ENCODE results near the gene CCDC192.
A peak's percentile ranks its signal among the peaks of the same experiment; 100 is the strongest.

The CCDC192 gene

GRCh38 chr5:127860291-127860690, 157.1 kb downstream of the CCDC192 start (continued):
- TF ChIP-seq, protein P1, sequence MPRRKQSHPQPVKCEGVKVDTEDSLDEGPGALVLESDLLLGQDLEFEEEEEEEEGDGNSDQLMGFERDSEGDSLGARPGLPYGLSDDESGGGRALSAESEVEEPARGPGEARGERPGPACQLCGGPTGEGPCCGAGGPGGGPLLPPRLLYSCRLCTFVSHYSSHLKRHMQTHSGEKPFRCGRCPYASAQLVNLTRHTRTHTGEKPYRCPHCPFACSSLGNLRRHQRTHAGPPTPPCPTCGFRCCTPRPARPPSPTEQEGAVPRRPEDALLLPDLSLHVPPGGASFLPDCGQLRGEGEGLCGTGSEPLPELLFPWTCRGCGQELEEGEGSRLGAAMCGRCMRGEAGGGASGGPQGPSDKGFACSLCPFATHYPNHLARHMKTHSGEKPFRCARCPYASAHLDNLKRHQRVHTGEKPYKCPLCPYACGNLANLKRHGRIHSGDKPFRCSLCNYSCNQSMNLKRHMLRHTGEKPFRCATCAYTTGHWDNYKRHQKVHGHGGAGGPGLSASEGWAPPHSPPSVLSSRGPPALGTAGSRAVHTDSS (tag by site-specific recombination; IDR thresholded peaks at IDR 0.05) = no peak
- no peak for TF ChIP-seq REPIN1 (tag by site-specific recombination; IDR thresholded peaks at IDR 0.05; ENCODE audit: low read depth)

GRCh38 chr5:127863161-127863560, 160.0 kb downstream of the CCDC192 start:
- H3K4me3 ChIP-seq (ENCODE audit: low read depth, low read length) = no peak overlapping the region
- TF ChIP-seq ZNF664 (tag by site-specific recombination; IDR thresholded peaks at IDR 0.05) (peak; percentile 37; the same call in 1 of the 2 replicates), REST (tag by site-specific recombination; IDR thresholded peaks at IDR 0.05) (no peak), YY1 (tag by site-specific recombination; IDR thresholded peaks at IDR 0.05) (no peak)
- CTCF ChIA-PET = interaction anchor here (0.7 to 1.3 kb wide), 2 partner anchors 15 to 373 kb away, joined by 3 to 5 read pairs; no protein-coding TSS in a partner anchor
- H3K27ac ChIP-seq (ENCODE audit: extremely low read depth, low read depth, low read length) = no peak overlapping the region
- peaks cover 4% of the 10 kb centered on the region for H3K4me1 ChIP-seq (ENCODE audit: control insufficient read depth, insufficient read depth, low read length)
- H3K36me3 ChIP-seq (ENCODE audit: control insufficient read depth in 2 of 2, insufficient read depth in 1 of 2, low read length in 2 of 2) = no peaks in the 10 kb centered on the region
- POLR2A ChIA-PET = no interaction called here
- no peaks in the 10 kb centered on the region; the same call in 1 of the 2 replicates for H3K9me3 ChIP-seq (ENCODE audit: control insufficient read depth, insufficient read depth, low read depth, low read length)

- TF ChIP-seq GLIS1 (tag by site-specific recombination; IDR thresholded peaks at IDR 0.05) = no peak
- TF ChIP-seq WT1 (tag by site-specific recombination; IDR thresholded peaks at IDR 0.05) = no peak
- TF ChIP-seq, protein P2, sequence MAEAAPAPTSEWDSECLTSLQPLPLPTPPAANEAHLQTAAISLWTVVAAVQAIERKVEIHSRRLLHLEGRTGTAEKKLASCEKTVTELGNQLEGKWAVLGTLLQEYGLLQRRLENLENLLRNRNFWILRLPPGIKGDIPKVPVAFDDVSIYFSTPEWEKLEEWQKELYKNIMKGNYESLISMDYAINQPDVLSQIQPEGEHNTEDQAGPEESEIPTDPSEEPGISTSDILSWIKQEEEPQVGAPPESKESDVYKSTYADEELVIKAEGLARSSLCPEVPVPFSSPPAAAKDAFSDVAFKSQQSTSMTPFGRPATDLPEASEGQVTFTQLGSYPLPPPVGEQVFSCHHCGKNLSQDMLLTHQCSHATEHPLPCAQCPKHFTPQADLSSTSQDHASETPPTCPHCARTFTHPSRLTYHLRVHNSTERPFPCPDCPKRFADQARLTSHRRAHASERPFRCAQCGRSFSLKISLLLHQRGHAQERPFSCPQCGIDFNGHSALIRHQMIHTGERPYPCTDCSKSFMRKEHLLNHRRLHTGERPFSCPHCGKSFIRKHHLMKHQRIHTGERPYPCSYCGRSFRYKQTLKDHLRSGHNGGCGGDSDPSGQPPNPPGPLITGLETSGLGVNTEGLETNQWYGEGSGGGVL (tag by site-specific recombination; IDR thresholded peaks at IDR 0.05) = no peak
- no peak for TF ChIP-seq TCF7L2 (IDR thresholded peaks at IDR 0.05; ENCODE audit: borderline replicate concordance, low read depth, low read length)
- no peak for TF ChIP-seq ZFP69B (tag by site-specific recombination; IDR thresholded peaks at IDR 0.05)
- TF ChIP-seq TRIM28 (IDR thresholded peaks at IDR 0.05; ENCODE audit: borderline replicate concordance, low read length) = no peak
- TF ChIP-seq ZBTB48 (tag by site-specific recombination; IDR thresholded peaks at IDR 0.05) = no peak
- no peaks in the 10 kb centered on the region for H3K36me3 ChIP-seq (ENCODE audit: control insufficient read depth in 2 of 2, insufficient read depth in 1 of 2, low read length in 2 of 2)
- POLR2A ChIA-PET = no interaction called here
- no peak overlapping the region for H3K27ac ChIP-seq (ENCODE audit: extremely low read depth, low read depth, low read length)
- peaks cover 4% of the 10 kb centered on the region for H3K4me1 ChIP-seq (ENCODE audit: control insufficient read depth, insufficient read depth, low read length)
- CTCF ChIA-PET = no interaction called here
- no peaks in the 10 kb centered on the region; the same call in 1 of the 2 replicates for H3K9me3 ChIP-seq (ENCODE audit: control insufficient read depth, insufficient read depth, low read depth, low read length)
- no peak overlapping the region for H3K4me3 ChIP-seq (ENCODE audit: low read depth, low read length)
These were observed 160.6 kb downstream of the CCDC192 start for GRCh38 chr5:127863610-127864395.

DNA sequence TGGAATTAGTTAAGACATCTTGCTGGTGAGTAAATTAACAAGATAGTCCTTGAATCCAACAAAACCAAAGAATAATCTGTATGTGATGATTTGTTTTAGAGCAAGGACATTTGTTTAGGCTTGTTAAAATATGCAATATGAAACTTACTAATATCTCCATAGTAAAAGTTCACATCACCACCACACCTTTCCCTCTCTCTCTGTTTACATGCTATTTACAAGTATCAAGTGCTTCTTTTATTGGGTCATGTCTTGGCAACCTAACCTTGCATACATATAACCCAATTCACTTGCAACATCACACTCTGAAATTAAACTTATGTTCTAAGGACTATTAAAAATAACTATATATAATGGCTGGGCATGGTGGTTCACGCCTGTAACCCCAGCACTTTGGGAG, 161.3 kb downstream of the CCDC192 start:
- no peak overlapping the region for H3K4me3 ChIP-seq (ENCODE audit: low read depth, low read length)
- no peaks in the 10 kb centered on the region; the same call in 1 of the 2 replicates for H3K9me3 ChIP-seq (ENCODE audit: control insufficient read depth, insufficient read depth, low read depth, low read length)
- no peaks in the 10 kb centered on the region for H3K36me3 ChIP-seq (ENCODE audit: control insufficient read depth in 2 of 2, insufficient read depth in 1 of 2, low read length in 2 of 2)
- H3K27ac ChIP-seq (ENCODE audit: extremely low read depth, low read depth, low read length) = no peak overlapping the region
- POLR2A ChIA-PET = no interaction called here
- CTCF ChIA-PET = interaction anchor here (4.1 kb wide), 1 partner anchor 12 kb away, joined by 30 read pairs; no protein-coding TSS in a partner anchor
- H3K4me1 ChIP-seq (ENCODE audit: control insufficient read depth, insufficient read depth, low read length) = peaks cover 4% of the 10 kb centered on the region
- TF ChIP-seq ZNF521 (tag by site-specific recombination; IDR thresholded peaks at IDR 0.05) (no peak), YY1 (tag by site-specific recombination; IDR thresholded peaks at IDR 0.05) (no peak), ZNF449 (tag by site-specific recombination; IDR thresholded peaks at IDR 0.05) (no peak), ZNF792 (tag by site-specific recombination; IDR thresholded peaks at IDR 0.05) (no peak)
- TF ChIP-seq, protein P3, sequence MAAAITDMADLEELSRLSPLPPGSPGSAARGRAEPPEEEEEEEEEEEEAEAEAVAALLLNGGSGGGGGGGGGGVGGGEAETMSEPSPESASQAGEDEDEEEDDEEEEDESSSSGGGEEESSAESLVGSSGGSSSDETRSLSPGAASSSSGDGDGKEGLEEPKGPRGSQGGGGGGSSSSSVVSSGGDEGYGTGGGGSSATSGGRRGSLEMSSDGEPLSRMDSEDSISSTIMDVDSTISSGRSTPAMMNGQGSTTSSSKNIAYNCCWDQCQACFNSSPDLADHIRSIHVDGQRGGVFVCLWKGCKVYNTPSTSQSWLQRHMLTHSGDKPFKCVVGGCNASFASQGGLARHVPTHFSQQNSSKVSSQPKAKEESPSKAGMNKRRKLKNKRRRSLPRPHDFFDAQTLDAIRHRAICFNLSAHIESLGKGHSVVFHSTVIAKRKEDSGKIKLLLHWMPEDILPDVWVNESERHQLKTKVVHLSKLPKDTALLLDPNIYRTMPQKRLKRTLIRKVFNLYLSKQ (tag by site-specific recombination; IDR thresholded peaks at IDR 0.05; ENCODE audit: borderline replicate concordance) = no peak
